ENCODE measurements around the gene FKBP5. TPM values are rescaled to one million over a fixed set of nuclear protein-coding genes. Genes with fewer than 3 reads are reported as not detected.
"Not testable (repeated sequence)": the region's sequence is repeated elsewhere in the genome, so short reads cannot be mapped to it uniquely, and the experiment has no call there.

FKBP5 gene
- total RNA-seq, 2 donors from 2014 or later: 101 to 117 TPM

DNA sequence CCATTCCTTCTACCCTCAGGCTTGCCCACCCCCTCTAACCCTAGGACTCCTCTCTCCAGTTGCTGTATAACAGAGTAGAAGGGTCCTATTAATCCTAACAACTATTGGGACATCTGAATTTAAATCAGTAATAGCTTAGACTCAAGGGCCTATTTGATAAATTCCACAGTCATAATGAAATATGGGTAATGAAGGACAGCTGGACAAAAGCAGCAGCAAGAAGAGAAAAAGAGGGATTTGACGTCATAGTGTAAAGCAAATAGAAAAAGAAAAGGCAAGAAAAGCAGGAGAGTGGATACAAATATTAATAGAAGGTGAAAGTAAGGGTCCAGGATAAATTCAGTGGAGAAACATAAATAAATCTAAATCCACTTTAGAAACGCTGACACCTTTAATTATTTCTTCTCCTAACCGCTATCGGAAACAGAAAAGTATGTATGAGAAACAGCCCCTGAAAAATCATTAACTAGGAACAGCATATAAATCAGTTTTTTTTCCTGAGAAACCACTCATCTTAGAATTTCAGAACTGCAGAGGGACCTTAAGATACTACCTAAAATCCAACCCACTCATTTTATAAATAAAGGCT lies 12.8 kb downstream of the FKBP5 start:
- intact Hi-C loops (cut with DNase I): no loop called here

DNA sequence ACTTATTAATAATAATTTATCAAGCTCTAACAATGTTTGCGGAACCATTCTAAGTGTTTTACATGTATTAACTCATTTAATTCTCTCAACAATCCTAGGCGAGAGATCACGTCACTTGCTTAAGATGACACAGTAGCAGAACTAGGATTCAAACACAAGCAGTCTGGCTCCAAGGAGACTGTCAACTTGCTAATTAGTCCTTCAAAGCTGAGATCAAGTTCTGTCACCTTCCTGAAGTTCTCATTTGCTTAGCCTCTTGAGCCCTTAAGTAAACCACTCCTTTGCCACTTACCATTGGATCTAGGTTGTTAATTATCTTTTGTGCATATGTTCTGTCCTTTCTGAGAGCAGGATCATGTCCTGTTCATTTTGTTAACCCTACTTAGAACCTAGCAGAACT lies 14.1 kb downstream of the FKBP5 start:
- ATAC-seq (no peak), DNase-seq (no peak)
- intact Hi-C loops (cut with DNase I): no loop called here

More for the DNA sequence above, 12.8 kb downstream of the FKBP5 start:
- DNase-seq (no peak), ATAC-seq (no peak)

DNA sequence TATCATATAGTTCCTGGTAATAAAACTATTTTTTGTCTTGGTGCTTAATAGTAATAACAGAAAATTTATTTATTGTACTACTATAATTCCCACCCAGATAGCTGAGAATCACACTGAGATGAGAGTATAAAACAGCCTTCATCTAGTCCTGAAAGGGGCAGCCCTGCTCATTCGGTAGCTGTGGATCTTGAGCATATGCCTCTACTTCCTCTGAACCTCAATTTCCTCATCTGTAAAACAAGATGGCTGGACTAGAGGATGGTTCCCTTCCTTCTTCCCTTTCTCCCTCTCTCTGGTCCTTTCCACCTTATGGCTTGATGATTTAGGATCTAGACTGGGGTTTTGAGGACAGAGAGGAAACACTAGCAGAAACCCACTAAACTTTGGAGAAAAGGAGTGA lies 15.0 kb downstream of the FKBP5 start:
- DNase-seq (no peak), ATAC-seq (peak in 1 of 2 donors; percentile 15)
- intact Hi-C loops (cut with DNase I): no loop called here

DNA sequence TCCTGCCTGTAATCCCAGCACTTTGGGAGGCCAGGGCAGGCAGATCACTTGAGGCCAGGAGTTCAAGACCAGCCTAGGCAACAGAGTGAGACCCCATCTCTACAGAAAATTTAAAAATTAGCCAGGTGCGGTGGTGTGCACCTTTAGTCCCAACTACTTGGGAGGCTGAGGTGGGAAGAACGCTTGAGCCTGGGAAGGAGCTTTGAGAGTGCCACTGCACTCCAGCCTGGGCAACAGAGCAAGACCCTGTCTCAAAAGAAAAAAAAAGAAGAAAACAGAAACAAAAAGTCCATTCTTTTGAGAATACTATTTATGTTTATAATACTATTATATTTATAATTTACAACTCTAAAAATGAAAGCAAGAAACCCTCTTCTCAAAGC lies 15.4 kb downstream of the FKBP5 start:
- DNase-seq; intact Hi-C loops (cut with DNase I); ATAC-seq: not testable (repeated sequence)

DNA sequence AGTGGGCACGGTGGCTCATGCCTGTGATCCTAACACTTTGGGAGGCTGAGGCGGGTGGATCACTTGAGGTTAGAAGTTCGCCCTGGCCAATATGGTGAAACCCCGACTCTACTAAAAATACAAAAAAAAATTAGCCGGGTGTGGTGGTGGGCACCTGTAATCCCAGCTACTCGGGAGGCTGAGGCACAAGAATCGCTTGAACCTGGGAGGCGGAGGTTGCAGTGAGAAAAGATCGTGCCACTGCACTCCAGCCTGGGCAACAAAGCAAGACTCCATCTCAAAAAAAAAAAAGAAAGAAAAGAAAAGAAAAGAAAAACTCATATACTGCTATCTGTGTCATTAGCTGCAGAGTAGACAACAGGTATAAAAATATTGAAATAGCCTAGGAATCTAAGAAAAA lies 18.3 kb downstream of the FKBP5 start:
- ATAC-seq: not testable (repeated sequence)

DNA sequence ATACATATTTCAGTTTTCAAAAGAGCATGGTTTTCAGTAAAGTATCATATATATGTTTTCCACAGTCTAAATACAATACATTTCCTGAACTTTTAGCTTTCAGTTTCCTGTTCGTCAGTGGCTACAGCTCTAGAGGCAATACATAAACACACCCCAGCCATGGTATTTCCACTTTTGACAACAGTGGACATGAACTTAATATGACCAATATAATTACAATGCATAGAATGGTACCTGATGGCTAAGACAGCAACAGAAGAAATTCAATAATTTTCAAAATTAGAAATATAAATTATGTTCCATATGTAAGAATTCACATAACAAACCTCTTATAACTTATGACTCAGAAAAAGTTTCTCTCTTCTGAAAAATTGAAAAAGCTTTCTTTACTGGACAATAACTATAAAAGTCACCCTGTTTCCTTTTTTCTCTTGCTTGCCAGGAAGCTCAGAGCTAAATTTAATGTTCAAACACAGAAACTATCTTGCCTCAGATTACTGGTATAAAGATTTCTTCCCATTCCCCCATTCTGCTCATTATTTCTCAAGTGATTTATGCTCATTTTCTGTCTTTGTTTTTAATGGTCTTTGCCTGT lies 19.2 kb downstream of the FKBP5 start:
- intact Hi-C loops (cut with DNase I): no loop called here
- no peak for DNase-seq
- no peak for ATAC-seq

More for the DNA sequence above, 18.3 kb downstream of the FKBP5 start:
- intact Hi-C loops (cut with DNase I); DNase-seq: not testable (repeated sequence)

DNA sequence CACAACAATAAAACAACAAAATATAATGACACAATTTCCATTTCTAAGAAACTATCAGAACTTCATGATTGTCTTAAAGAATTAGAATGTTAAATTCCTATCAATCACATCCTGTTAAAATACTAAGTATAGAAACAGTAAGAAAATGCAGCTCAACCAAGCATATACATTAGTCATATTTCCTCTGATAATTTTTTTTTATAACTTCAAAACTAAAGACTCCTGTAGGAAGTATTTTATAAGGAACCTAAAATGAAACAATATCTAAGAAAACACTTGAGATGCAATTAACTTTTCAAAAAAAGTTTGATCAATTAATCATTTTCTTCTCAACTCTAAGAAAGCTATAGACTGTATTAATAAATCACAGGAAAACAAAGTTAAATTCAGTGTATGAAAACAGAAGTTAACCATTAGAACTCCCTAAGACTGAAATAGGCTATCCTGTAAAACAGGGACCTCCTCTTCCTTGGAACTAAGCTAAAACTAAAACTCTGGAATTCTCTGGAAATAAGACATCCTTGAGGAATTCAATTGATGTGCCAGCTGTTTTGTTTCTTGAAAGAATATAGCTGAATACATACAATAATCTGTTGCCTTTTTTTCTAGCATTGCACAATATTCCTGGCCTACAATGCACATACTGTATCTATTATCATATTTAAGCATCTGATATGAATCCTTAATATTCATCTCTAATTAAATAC lies 19.8 kb downstream of the FKBP5 start:
- no peak for ATAC-seq
- DNase-seq: no peak
- intact Hi-C loops (cut with DNase I): no loop called here

DNA sequence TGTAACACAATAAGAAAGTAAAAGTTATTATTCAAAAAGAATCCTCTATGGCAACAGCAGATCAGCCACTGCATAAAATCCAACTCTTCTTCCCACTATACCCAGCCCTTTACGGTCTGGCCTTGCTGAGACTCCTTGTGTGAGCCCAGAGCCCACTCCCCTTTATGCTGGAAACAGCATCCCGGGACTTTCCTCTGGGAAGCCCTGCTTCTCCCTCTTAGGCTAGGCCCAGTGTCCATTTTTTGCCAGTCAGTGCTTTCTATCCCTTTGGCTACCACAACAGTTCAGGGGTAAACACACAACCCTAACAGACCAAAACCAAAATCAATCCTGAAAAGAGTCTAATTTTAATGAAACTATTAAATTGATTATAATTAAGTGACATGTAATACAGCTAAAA lies 20.6 kb downstream of the FKBP5 start:
- ATAC-seq (no peak), DNase-seq (no peak)
- intact Hi-C loops (cut with DNase I): no loop called here

DNA sequence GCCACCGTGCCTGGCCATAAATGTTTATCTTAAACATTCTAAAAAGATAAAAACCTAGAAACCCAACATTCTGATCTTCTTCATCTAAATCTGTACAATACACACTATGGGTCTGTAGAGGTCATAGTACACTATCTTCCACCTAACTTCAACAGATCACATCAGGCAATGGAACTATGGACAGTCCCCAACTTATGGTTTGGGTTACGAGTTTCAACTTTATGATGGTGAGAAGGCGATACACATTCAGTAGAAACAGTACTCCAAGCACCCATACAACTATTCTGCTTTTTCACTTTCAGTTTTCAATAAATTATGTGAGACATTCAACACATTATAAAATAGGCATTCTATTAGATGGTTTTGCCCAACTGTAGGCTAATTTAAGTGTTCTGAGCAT lies 23.1 kb downstream of the FKBP5 start:
- intact Hi-C loops (cut with DNase I): no loop called here
- ATAC-seq: no peak
- DNase-seq: no peak

DNA sequence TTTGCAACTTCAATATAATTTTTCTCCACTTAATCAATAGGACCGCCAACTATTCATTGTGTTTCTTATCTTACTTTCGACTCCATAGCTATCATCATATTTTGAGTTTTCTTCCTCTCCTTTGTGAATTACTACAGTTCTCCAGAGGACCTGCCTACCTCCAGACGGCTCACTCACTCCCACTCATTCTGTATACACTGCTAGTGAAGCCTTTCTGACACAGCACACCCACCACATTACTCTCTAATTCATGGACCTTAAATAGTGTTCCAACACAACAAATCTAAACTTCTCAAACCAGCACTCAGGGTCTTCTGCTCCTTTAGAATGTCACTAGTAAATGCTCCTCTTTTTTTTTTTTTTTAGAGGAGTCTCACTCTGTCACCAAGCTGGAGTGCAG lies 23.8 kb downstream of the FKBP5 start:
- intact Hi-C loops (cut with DNase I): no loop called here
- ATAC-seq: no peak
- DNase-seq: no peak

DNA sequence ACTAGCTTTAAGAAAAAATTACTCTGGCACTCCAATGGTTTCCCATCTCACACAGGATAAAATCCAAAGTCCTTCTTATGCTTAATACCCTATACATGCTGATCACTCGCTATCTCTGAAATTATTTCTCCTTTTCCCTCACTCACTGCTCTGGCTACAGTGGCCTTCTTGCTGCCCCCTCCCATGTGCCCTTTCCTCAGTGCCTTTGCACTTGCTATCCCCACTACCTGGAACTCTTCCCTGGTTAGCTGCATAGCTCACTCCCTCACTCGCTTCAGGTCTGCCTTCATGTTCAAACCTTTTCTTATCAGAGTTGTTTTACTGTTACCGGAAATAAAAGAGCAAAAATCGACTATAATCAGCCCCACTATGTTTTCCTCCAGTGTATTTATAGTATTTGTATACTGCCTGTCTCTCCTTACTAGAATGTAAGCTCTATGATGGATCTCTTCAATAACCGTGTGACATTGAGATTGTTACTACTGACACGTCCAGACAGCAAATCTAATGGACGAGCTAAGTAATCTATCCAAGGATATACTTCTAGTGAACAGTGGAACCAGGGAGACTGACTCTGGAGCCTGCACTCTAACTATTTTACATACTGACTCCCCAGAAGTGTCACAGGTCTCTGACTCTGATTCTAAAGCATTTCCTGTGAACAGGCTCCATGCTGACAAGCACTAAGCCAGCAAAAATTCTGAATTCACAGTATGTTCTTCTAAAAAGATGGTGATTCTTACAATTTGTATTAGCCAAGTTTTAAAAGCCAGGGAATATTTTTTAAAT lies 25.1 kb downstream of the FKBP5 start:
- no peak for DNase-seq
- ATAC-seq: peak in 1 of 2 donors; percentile 60
- intact Hi-C loops (cut with DNase I): no loop called here

DNA sequence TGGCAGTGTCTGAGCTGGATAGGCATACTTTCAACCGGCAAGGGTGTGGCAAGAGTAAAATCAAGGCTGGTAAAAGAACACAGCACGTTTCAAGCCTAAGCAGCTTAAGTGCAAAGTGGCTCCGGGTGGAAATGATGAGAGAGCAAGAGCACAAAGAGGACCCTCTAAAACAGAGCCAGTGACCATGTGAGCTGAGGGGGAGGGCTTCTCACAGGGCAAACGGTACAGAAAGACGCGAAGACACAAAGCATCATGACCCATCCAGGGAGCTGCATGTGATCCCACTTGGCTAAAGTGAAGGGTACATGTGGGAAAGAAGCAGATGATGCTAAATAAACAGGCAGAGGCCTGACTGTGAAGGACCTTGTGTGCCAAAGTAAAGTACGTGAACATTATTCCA lies 25.7 kb downstream of the FKBP5 start:
- no peak for DNase-seq
- ATAC-seq: peak in 1 of 2 donors; percentile 50
- intact Hi-C loops (cut with DNase I): no loop called here

DNA sequence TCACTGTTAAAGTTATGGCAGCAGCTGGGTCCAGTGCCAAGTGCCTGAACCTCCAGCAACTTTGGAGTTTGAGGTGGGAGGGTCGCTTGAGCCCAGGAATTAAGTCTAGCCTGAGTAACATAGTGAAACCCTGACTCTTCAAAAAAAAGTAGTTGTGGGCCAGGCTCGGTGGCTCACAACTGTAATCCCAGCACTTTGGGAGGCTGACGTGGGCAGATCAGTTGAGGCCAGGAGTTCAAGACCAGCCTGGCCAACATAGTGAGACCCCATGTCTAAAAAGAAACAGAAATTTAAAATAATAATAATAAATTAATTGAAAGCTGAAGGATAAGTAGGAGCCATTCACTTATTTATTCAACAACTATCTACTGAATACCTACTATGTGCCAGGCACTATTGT lies 33.8 kb downstream of the FKBP5 start:
- DNase-seq (no peak), ATAC-seq (no peak)

DNA sequence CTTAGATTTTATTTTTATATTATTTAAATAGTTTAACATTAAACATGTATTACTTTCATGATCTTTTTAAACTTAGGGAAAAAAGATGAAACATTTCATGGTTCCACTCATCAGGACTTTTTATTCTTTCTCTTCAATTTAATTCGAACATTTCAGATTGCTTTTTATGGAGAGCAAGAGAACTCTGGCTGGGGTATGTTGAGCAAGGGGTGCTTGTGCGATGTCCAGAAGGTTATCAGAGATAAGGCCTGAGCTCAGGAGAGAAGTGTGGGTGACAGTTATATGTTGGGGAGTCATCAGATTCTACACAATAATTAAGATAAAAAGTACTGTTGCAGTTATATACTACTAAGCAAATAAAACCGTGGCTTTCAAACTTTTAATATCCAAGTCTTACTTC lies 37.5 kb downstream of the FKBP5 start:
- ATAC-seq (no peak), DNase-seq (no peak)
- intact Hi-C loops (cut with DNase I): no loop called here

More for the DNA sequence above, 33.8 kb downstream of the FKBP5 start:
- intact Hi-C loops (cut with DNase I): no loop called here

DNA sequence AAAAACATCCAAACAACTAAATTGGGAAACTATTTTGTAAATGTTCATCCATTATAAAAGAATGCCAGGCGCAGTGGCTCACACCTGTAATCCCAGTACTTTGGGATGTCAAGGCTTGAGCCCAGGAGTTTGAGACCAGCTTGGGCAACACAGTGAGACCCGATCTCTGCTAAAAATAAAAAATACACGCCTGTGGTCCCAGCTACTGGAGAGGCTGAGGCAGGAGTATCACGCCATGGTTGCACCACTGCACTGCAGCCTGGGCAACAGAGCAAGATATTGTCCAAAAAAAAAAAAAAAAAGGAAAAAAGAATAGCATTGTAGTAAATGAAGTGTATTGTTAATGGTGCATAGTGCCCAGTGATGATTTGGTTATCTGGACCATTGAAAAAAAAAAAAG lies 38.7 kb downstream of the FKBP5 start:
- no peak for ATAC-seq
- no peak for DNase-seq
- intact Hi-C loops (cut with DNase I): no loop called here

DNA sequence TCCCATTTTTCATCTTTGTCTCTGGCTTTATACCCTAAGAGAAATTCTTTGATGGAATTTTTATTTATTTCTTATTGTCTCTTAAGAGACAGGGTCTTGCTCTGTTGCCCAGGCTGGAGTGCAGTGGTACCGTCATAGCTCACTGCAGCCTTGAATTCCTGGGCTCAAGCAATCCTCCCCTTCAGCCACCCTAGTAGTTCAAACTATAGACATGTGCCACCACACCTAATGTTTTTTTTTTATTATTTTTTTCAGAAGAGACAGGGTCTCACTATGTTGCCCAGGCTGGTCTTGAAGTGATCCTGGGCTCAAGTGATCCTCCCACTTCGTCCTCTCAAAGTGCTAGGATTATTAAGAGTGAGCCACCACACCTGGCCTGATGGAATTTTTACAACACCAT lies 40.5 kb downstream of the FKBP5 start:
- no peak for ATAC-seq

DNA sequence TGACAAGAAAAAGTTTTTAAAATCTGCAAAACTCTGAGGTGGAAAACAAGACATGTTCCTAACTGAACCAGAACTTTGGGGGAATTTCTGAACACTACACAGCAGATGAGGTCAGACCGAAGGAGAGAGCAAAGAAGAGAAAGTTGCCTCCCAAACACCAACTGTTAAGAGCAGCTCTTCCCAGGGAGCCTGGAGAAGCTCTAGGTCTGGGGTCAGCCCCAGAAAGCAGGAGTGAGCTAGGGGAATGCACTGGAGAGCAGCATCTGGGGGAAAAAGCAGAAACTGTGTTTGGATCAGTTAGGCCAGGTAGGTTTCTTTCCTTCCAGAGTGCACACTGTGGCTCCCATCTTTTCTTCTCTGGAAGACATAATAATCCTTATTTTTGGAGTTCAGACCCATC lies 41.3 kb downstream of the FKBP5 start:
- ATAC-seq: no peak
- intact Hi-C loops (cut with DNase I): no loop called here

More for the DNA sequence above, 40.5 kb downstream of the FKBP5 start:
- intact Hi-C loops (cut with DNase I): no loop called here
- DNase-seq: no peak

DNA sequence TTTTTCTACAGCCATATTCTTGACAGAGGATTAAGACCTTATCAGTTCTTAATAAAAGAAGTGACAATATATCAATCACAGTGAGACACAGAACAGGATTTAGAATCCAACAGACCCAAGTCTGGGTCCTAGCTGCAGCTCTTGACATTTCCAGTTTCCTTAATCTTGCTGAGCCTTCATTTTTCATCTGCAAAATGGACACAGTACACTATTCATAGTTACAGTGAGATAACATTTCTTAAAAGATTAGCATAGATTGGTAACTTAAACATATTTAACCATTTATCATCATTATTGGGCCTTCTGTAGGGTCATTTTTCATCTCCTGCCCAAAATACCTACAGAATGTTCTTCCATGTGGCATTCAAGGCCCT lies 45.6 kb downstream of the FKBP5 start:
- no peak for ATAC-seq
- intact Hi-C loops (cut with DNase I): no loop called here
- no peak for DNase-seq

More for the DNA sequence above, 41.3 kb downstream of the FKBP5 start:
- no peak for DNase-seq

DNA sequence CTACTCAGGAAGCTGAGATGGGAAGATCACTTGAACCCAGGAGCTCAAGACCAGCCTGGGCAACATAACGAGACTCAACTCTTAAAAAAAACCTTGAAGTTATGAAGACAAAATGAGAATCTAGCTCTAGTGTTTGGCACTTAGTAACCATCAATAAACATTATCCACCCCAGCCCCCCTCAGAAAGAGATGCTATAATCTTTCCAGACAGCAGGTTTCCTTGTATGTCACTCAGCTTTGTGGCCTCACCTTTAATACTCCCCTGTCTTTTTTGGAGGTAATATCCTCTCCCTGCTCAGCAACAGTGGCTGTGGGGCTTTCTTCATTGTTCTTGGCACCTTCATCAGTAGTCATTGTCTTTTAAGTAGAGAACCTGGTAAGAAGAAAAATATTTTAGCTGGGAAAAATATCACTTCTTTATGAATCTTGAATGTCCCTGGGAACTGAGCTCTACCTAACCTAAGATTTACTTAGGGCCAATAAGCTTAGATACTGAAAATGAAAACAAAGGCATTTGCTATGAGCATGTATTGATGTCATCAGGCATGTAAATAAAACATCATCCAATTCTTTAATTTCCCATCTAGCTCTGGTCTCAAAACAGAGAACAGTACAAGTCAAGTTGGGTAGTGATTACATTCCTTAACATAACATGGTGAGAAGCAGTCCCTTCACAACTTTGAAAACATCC lies 46.1 kb downstream of the FKBP5 start:
- DNase-seq: no peak
- intact Hi-C loops (cut with DNase I): no loop called here
- ATAC-seq: no peak
